Neuronal stem cell (in vitro differentiated cells): ENCODE measurements around the gene RAD51C.

Source experiments
- DNase-seq: peaks from one replicate; pipeline ENCODE4 v3.0.0-alpha.2; 2013; ENCODE audit warnings: low spot score
- H2AFZ ChIP-seq: one replicate; pipeline ENCODE4 v1.6.1; 2013; ENCODE audit warnings: mild to moderate bottlenecking, low read length, inconsistent platforms
- H2AK5ac ChIP-seq: 2 replicates; pipeline ENCODE4 v1.6.1; 2013; ENCODE audit warnings: low read depth, mild to moderate bottlenecking, inconsistent platforms, low read length, moderate library complexity, mixed read lengths
- H2BK120ac ChIP-seq: 2 replicates; pipeline ENCODE4 v1.6.1; 2013; ENCODE audit warnings: low read depth, mild to moderate bottlenecking, inconsistent platforms, low read length, moderate library complexity, mixed read lengths
- H2BK12ac ChIP-seq: one replicate; pipeline ENCODE4 v1.6.1; 2013; ENCODE audit warnings: low read length, inconsistent platforms
- H2BK15ac ChIP-seq: 2 replicates; pipeline ENCODE4 v1.6.1; 2013; ENCODE audit warnings: mild to moderate bottlenecking, low read length, inconsistent platforms, mixed read lengths
- H2BK5ac ChIP-seq: one replicate; pipeline ENCODE4 v1.6.1; 2013; ENCODE audit warnings: inconsistent platforms, mild to moderate bottlenecking, low read length, moderate library complexity
- H3K14ac ChIP-seq: one replicate; pipeline ENCODE4 v1.6.1; 2013; ENCODE audit warnings: low read length, inconsistent platforms
- H3K18ac ChIP-seq: 2 replicates; pipeline ENCODE4 v1.6.1; 2013; ENCODE audit warnings: low read length, inconsistent platforms
- H3K23ac ChIP-seq: 2 replicates; pipeline ENCODE4 v1.6.1; 2013; ENCODE audit warnings: low read depth, mild to moderate bottlenecking, mixed read lengths, low read length, inconsistent platforms; ENCODE audit not compliant: poor library complexity
- H3K27ac ChIP-seq: replicated peaks from 3 replicates; pipeline ENCODE4 v1.5.1; 2013; ENCODE audit warnings: low read length, inconsistent platforms
- H3K27me3 ChIP-seq, 3 experiments: 2 replicates each; pipeline ENCODE4 v1.6.1; 2013; ENCODE audit warnings: low read length in 3 of 3, mild to moderate bottlenecking in 2 of 3, inconsistent platforms in 1 of 3, low read depth in 1 of 3, mixed read lengths in 1 of 3, moderate library complexity in 1 of 3; ENCODE audit not compliant: control insufficient read depth in 3 of 3, insufficient read depth in 3 of 3
- H3K36me3 ChIP-seq, 2 donors: replicated peaks in 1 of 2; 2 replicates each; pipeline ENCODE4 v1.6.1; 2013; ENCODE audit warnings: low read length in 2 of 2; ENCODE audit not compliant: control insufficient read depth in 2 of 2, insufficient read depth in 2 of 2
- H3K4ac ChIP-seq: 2 replicates; pipeline ENCODE4 v1.6.1; 2013; ENCODE audit warnings: inconsistent platforms, mild to moderate bottlenecking, low read length, moderate library complexity
- H3K4me1 ChIP-seq, 2 donors: 1 replicate in 1 of 2; 2 replicates in 1 of 2; pipeline ENCODE4 v1.6.1; 2013; ENCODE audit warnings: low read length in 2 of 2, low read depth in 1 of 2; ENCODE audit not compliant: control insufficient read depth in 2 of 2, insufficient read depth in 1 of 2
- H3K4me2 ChIP-seq: one replicate; pipeline ENCODE4 v1.6.1; 2013; ENCODE audit warnings: mild to moderate bottlenecking, low read length, inconsistent platforms; ENCODE audit not compliant: insufficient read depth, poor library complexity, severe bottlenecking
- H3K4me3 ChIP-seq, 2 donors: 2 replicates each; pipeline ENCODE4 v1.5.1; 2013; ENCODE audit warnings: low read length in 2 of 2, mild to moderate bottlenecking in 2 of 2, inconsistent platforms in 1 of 2, moderate library complexity in 1 of 2
- H3K79me1 ChIP-seq: one replicate; pipeline ENCODE4 v1.6.1; 2013; ENCODE audit warnings: low read depth, mild to moderate bottlenecking, inconsistent platforms, low read length, moderate library complexity
- H3K9ac ChIP-seq: one replicate; pipeline ENCODE4 v1.6.1; 2013; ENCODE audit warnings: mild to moderate bottlenecking, low read depth, low read length, inconsistent platforms; ENCODE audit not compliant: poor library complexity
- H3K9me3 ChIP-seq, 2 donors: replicated peaks in 1 of 2; 2 replicates each; pipeline versions ENCODE3 to v1.6.1; 2013; ENCODE audit warnings: low read length in 2 of 2, mild to moderate bottlenecking in 2 of 2, inconsistent platforms in 1 of 2, low read depth in 1 of 2, mixed read lengths in 1 of 2, moderate library complexity in 1 of 2; ENCODE audit not compliant: control insufficient read depth in 2 of 2, insufficient read depth in 1 of 2
- H4K8ac ChIP-seq: one replicate; pipeline ENCODE4 v1.6.1; 2013; ENCODE audit warnings: low read depth, mild to moderate bottlenecking, inconsistent platforms, low read length, moderate library complexity
- H4K91ac ChIP-seq: one replicate; pipeline ENCODE4 v1.6.1; 2013; ENCODE audit warnings: low read length, low read depth, mild to moderate bottlenecking, inconsistent platforms; ENCODE audit not compliant: poor library complexity
- WGBS, 2 donors: extraction: QIAGEN DNeasy Blood & Tissue Kit; methylation state at CpG; one replicate each; pipeline ENCODE4 v1.1.7; 2013; ENCODE audit warnings: missing lambda C conversion rate in 2 of 2, mixed read lengths in 1 of 2; ENCODE audit not compliant: insufficient read length in 2 of 2, insufficient replicate concordance in 1 of 2; ENCODE audit errors: extremely low coverage in 2 of 2; 5-methylcytosine and 5-hydroxymethylcytosine counted together

Gene RAD51C

DNA sequence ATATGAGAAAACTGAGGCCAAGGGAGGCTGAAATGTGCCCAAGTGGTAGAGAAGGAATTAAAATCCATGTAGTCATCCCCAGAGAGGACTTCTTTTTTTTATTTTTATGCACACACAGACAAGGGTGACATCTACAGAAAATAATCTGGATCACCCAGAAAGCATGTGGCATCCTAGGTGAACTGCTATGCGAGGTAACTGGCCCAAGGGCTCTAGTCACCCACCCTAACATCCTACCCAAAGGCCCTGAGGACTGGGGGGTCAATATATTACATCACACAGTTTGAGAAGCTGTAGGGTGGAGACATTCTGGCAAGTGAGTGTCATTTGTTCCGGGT lies 23.8 kb upstream of the RAD51C start:
- Histone ChIP-seq H3K4me1 (peaks cover 0 to 4% of the 10 kb centered on the region in 2 donors), H3K79me1 (no peaks in the 10 kb centered on the region), H3K9me3 (no peaks in the 10 kb centered on the region), H3K18ac (no peak overlapping the region), H3K4ac (no peak overlapping the region), H3K4me2 (no peak overlapping the region), H2BK12ac (no peak overlapping the region), H2AK5ac (no peak overlapping the region), H3K23ac (no peak overlapping the region), H4K8ac (no peak overlapping the region), H2BK15ac (no peak overlapping the region), H2BK5ac (no peak overlapping the region), H2BK120ac (no peak overlapping the region), H3K27me3 (no peaks in the 10 kb centered on the region), H4K91ac (no peak overlapping the region), H3K14ac (no peak overlapping the region), H3K4me3 (no peak overlapping the region), H3K36me3 (no peaks in the 10 kb centered on the region), H3K27ac (no peak overlapping the region), H2AFZ (no peak overlapping the region), H3K9ac (no peak overlapping the region)
- DNase-seq, result no peak
- no CpG with 5 or more reads among the region's 2 CpGs for WGBS, 2 donors

DNA sequence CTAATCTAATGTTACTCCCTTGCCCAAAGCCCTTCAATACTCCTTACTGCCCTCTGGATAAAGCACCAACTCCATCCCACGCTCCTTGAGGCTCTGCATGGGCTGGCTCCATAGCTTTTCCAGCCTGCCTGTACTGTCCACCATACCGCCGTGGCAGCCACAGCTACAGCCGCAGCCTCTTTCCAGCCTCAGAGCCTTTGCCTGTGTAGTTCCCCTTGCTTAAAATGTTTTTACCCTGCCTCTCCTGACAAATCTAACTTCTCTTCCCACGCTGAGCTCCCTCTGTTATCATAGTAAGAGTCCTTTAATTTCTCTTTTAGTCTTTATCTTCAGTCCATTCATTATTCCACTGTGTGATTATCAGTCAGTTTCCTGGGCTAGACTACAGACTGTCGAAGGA lies 22.5 kb upstream of the RAD51C start:
- Histone ChIP-seq H2BK12ac (no peak overlapping the region), H3K4me1 (peaks cover 0 to 4% of the 10 kb centered on the region in 2 donors), H2BK120ac (no peak overlapping the region), H4K91ac (no peak overlapping the region), H4K8ac (no peak overlapping the region), H2BK15ac (no peak overlapping the region), H3K36me3 (no peaks in the 10 kb centered on the region), H3K14ac (no peak overlapping the region), H3K27ac (no peak overlapping the region), H3K79me1 (no peaks in the 10 kb centered on the region), H3K4me2 (no peak overlapping the region), H3K4ac (no peak overlapping the region), H3K23ac (no peak overlapping the region), H2BK5ac (no peak overlapping the region), H3K27me3 (no peaks in the 10 kb centered on the region), H2AFZ (peak overlapping the region; percentile 35), H3K9me3 (no peaks in the 10 kb centered on the region), H2AK5ac (no peak overlapping the region), H3K9ac (no peak overlapping the region), H3K18ac (no peak overlapping the region), H3K4me3 (no peak overlapping the region)
- no CpG with 5 or more reads among the region's 6 CpGs for WGBS, 2 donors
- no peak for DNase-seq

DNA sequence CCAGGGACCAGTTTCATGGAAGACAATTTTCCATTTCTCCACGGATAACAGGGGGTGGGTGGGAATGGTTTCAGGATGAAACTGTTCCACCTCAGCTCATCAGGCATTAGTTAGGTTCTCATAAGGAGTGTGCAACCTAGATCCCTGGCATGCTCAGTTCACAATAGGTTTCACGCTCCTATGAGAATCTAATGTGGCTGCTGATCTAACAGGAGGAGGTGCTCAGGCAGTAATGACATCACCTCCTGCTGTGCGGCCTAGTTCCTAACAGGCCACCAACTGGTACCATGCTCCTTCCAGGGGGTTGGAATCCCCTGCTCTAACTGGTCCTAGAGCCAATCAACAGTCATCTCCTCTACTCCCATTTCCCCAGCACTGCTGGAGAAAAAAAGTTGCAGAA lies 20.4 kb upstream of the RAD51C start:
- no peak overlapping the region for H3K9ac ChIP-seq
- H3K36me3 ChIP-seq, result no peaks in the 10 kb centered on the region
- DNase-seq, result no peak
- WGBS, 2 donors, result no CpG with 5 or more reads among the region's 3 CpGs
- H2AK5ac ChIP-seq, result no peak overlapping the region
- H2BK120ac ChIP-seq, result no peak overlapping the region
- H3K18ac ChIP-seq, result no peak overlapping the region
- H3K4ac ChIP-seq, result no peak overlapping the region
- H4K8ac ChIP-seq, result no peak overlapping the region
- no peak overlapping the region for H3K4me2 ChIP-seq
- H3K9me3 ChIP-seq, result no peaks in the 10 kb centered on the region
- no peak overlapping the region for H4K91ac ChIP-seq
- no peaks in the 10 kb centered on the region for H3K27me3 ChIP-seq
- H2BK15ac ChIP-seq, result no peak overlapping the region
- H3K27ac ChIP-seq, result no peak overlapping the region
- H2BK12ac ChIP-seq, result no peak overlapping the region
- H2AFZ ChIP-seq, result no peak overlapping the region
- no peak overlapping the region for H3K4me3 ChIP-seq
- H3K4me1 ChIP-seq, result peaks cover 0 to 4% of the 10 kb centered on the region in 2 donors
- no peak overlapping the region for H3K23ac ChIP-seq
- no peak overlapping the region for H2BK5ac ChIP-seq
- no peaks in the 10 kb centered on the region for H3K79me1 ChIP-seq
- no peak overlapping the region for H3K14ac ChIP-seq

DNA sequence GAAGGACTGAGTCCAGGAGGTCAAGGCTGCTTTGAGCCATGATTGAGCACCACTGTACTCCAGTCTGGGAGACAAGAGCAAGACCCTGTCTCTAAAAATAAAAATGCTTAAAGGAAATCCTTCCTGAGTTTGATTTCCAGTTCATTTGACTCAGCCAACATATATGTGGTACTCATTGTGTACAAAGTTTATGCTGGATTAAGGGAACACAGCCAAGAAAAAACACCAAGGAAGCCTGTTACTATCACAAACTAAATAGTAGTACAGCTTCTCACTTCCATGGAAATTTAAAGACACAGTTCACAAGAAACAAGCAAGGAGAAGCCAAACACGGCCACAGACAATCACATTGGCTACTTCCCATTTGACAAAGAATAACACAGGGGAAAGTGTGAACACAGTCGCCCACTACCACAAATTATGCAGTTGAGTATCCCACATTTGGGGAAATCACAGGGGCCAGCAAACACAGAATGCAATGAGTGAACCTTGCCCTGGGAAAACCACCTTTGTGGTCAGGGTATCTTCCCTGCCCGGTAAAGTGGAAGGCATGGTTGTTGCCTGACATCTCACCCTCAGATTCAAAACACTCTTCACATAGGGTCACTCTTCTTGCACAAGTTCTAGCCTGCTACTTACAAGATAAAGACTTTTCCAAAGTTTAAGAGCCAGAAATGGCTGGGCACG lies 15.1 kb upstream of the RAD51C start:
- Histone ChIP-seq H2BK5ac (no peak overlapping the region), H3K27ac (no peak overlapping the region), H3K27me3 (peaks cover 0 to 3% (median 0%) of the 10 kb centered on the region in 3 experiments), H3K4me3 (no peak overlapping the region), H3K4me1 (no peaks in the 10 kb centered on the region), H3K4me2 (no peak overlapping the region), H3K4ac (no peak overlapping the region), H4K91ac (no peak overlapping the region), H3K18ac (no peak overlapping the region), H4K8ac (no peak overlapping the region), H3K14ac (no peak overlapping the region), H2AK5ac (no peak overlapping the region), H3K23ac (no peak overlapping the region), H2BK120ac (no peak overlapping the region), H3K79me1 (no peaks in the 10 kb centered on the region), H3K9ac (no peak overlapping the region), H2BK12ac (no peak overlapping the region), H3K9me3 (no peaks in the 10 kb centered on the region), H2BK15ac (no peak overlapping the region), H2AFZ (no peak overlapping the region), H3K36me3 (no peaks in the 10 kb centered on the region)
- no CpG with 5 or more reads among the region's 4 CpGs for WGBS, 2 donors
- DNase-seq, result no peak
